Trophoblast cell (in vitro differentiated cells and primary cell): ENCODE results near the gene ZKSCAN5.

Experiments
- DNase-seq, 2 donors: peaks; one replicate each; pipeline ENCODE4 v3.0.0-alpha.2; 2016
- H2AFZ ChIP-seq: 2 replicates; pipeline ENCODE4 v1.6.1; 2013; ENCODE audit warnings: low read length, moderate library complexity, mild to moderate bottlenecking; ENCODE audit not compliant: insufficient read depth, poor library complexity
- H2AK5ac ChIP-seq: 2 replicates; pipeline ENCODE4 v1.6.1; 2013; ENCODE audit warnings: mild to moderate bottlenecking, low read length
- H2BK120ac ChIP-seq: 2 replicates; pipeline ENCODE4 v1.6.1; 2013; ENCODE audit warnings: low read length, mild to moderate bottlenecking, moderate library complexity; ENCODE audit not compliant: insufficient read depth, poor library complexity
- H2BK12ac ChIP-seq: 2 replicates; pipeline ENCODE4 v1.6.1; 2013; ENCODE audit warnings: mild to moderate bottlenecking, low read length, moderate library complexity
- H2BK5ac ChIP-seq: 2 replicates; pipeline ENCODE4 v1.6.1; 2013; ENCODE audit warnings: low read length, low read depth, moderate library complexity, mild to moderate bottlenecking; ENCODE audit not compliant: poor library complexity
- H3K14ac ChIP-seq: 2 replicates; pipeline ENCODE4 v1.6.1; 2013; ENCODE audit warnings: mild to moderate bottlenecking, low read length
- H3K18ac ChIP-seq: 2 replicates; pipeline ENCODE4 v1.6.1; 2013; ENCODE audit warnings: mild to moderate bottlenecking, low read length
- H3K23ac ChIP-seq: 2 replicates; pipeline ENCODE4 v1.6.1; 2013; ENCODE audit warnings: low read length
- H3K27ac ChIP-seq: 2 replicates; pipeline ENCODE4 v1.5.1; 2013; ENCODE audit warnings: low read depth, mild to moderate bottlenecking, inconsistent platforms, low read length, moderate library complexity
- H3K27me3 ChIP-seq: 2 replicates; pipeline ENCODE4 v1.6.1; 2013; ENCODE audit warnings: inconsistent platforms, mild to moderate bottlenecking, low read length, moderate library complexity; ENCODE audit not compliant: insufficient read depth
- H3K36me3 ChIP-seq, 2 experiments: 1 replicate in 1 of 2; 2 replicates in 1 of 2; pipeline ENCODE4 v1.6.1; 2013; ENCODE audit warnings: low read length in 2 of 2, mild to moderate bottlenecking in 2 of 2, moderate library complexity in 1 of 2; ENCODE audit not compliant: insufficient read depth in 2 of 2, control insufficient read depth in 1 of 2
- H3K4ac ChIP-seq: 2 replicates; pipeline ENCODE4 v1.6.1; 2013; ENCODE audit warnings: low read depth, mild to moderate bottlenecking, low read length, moderate library complexity
- H3K4me1 ChIP-seq, 2 experiments: 1 replicate in 1 of 2; 2 replicates in 1 of 2; pipeline ENCODE4 v1.6.1; 2013; ENCODE audit warnings: low read length in 2 of 2, mild to moderate bottlenecking in 2 of 2, moderate library complexity in 1 of 2; ENCODE audit not compliant: insufficient read depth in 2 of 2, control insufficient read depth in 1 of 2
- H3K4me2 ChIP-seq: 2 replicates; pipeline ENCODE4 v1.6.1; 2013; ENCODE audit warnings: inconsistent platforms, mild to moderate bottlenecking, low read length, moderate library complexity
- H3K4me3 ChIP-seq: 2 replicates; pipeline ENCODE4 v1.5.1; 2013; ENCODE audit warnings: mild to moderate bottlenecking, low read depth, low read length, inconsistent platforms
- H3K79me1 ChIP-seq: one replicate; pipeline ENCODE4 v1.6.1; 2013; ENCODE audit warnings: low read length
- H3K79me2 ChIP-seq: 2 replicates; pipeline ENCODE4 v1.6.1; 2013; ENCODE audit warnings: low read length, mild to moderate bottlenecking; ENCODE audit not compliant: control insufficient read depth, insufficient read depth, poor library complexity
- H3K9ac ChIP-seq: 2 replicates; pipeline ENCODE4 v1.6.1; 2013; ENCODE audit warnings: mild to moderate bottlenecking, low read length
- H3K9me3 ChIP-seq: 2 replicates; pipeline ENCODE4 v1.6.1; 2013; ENCODE audit warnings: low read depth, mild to moderate bottlenecking, control low read depth, inconsistent platforms, low read length; ENCODE audit not compliant: insufficient read depth
- H4K12ac ChIP-seq: 2 replicates; pipeline ENCODE4 v1.6.1; 2013; ENCODE audit warnings: low read depth, mild to moderate bottlenecking, low read length, moderate library complexity
- H4K8ac ChIP-seq: 2 replicates; pipeline ENCODE4 v1.6.1; 2013; ENCODE audit warnings: low read depth, mild to moderate bottlenecking, low read length, moderate library complexity
- H4K91ac ChIP-seq: one replicate; pipeline ENCODE4 v1.6.1; 2013; ENCODE audit warnings: low read depth, mild to moderate bottlenecking, low read length, moderate library complexity
- WGBS: extraction: QIAGEN DNeasy Blood & Tissue Kit; methylation state at CpG from one replicate; pipeline ENCODE4 v1.1.7; 2013; ENCODE audit warnings: missing lambda C conversion rate; ENCODE audit not compliant: insufficient read length, insufficient coverage; ENCODE audit errors: extremely low coverage; 5-methylcytosine and 5-hydroxymethylcytosine counted together

The ZKSCAN5 gene

GRCh38 chr7:99465421-99465768, 39.1 kb upstream of the ZKSCAN5 start:
- peak overlapping the region; percentile 99 for H3K14ac ChIP-seq
- H4K91ac ChIP-seq, result peak overlapping the region; percentile 93
- peak overlapping the region; percentile 49 for H3K27ac ChIP-seq
- peaks cover 11% of the 10 kb centered on the region for H3K79me1 ChIP-seq
- H2BK120ac ChIP-seq, result peak overlapping the region; percentile 91
- H3K4me2 ChIP-seq, result peak overlapping the region; percentile 84
- H3K27me3 ChIP-seq, result no peaks in the 10 kb centered on the region
- H4K12ac ChIP-seq, result peak overlapping the region; percentile 82
- peak overlapping the region; percentile 90 for H3K4ac ChIP-seq
- no peak overlapping the region for H3K23ac ChIP-seq
- peak overlapping the region; percentile 86 for H3K4me3 ChIP-seq
- H3K9me3 ChIP-seq, result no peaks in the 10 kb centered on the region
- H3K36me3 ChIP-seq, result peaks cover 8 to 9% of the 10 kb centered on the region in 2 experiments
- peak overlapping the region; percentile 98 for H4K8ac ChIP-seq
- H2AFZ ChIP-seq, result peak overlapping the region; percentile 68
- peaks cover 0 to 11% of the 10 kb centered on the region in 2 experiments for H3K4me1 ChIP-seq
- peak overlapping the region; percentile 90 for H2BK5ac ChIP-seq
- H2BK12ac ChIP-seq, result no peak overlapping the region
- H3K79me2 ChIP-seq, result peaks cover 17% of the 10 kb centered on the region
- peak overlapping the region; percentile 95 for H2AK5ac ChIP-seq
- DNase-seq, result no peak
- no CpG with 5 or more reads among the region's 9 CpGs for WGBS
- H3K9ac ChIP-seq, result peak overlapping the region; percentile 93
- peak overlapping the region; percentile 96 for H3K18ac ChIP-seq

DNA sequence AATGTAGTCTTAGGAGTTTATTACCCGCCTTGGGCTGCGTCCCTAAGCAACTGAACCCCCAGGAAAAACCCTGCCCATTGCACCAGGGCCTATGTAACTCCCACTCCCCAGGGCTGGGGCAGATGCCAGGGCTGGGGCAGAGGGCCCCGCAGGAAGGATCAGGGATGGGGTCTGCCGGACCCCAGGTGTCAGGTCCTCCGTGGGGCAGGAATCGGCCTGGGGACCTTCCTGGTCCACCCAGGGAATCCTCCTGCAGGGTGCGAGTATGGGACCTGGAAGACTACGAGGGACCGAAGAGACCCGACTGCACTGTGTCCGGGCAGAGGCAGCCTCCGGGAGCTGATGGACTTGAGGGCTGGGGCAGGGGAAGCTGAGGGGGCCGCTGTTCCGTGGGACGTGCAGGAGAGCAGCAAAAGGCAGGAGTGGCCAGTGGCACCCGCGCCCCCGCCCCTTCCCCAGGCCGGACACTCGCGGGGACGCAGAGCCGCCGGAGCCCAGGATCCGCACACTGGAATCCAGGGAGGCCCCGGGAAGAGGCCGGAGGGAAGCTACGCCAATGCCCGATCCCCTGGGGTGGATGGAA, 36.0 kb upstream of the ZKSCAN5 start:
- Histone ChIP-seq H3K4me1 (peaks cover 0 to 6% of the 10 kb centered on the region in 2 experiments), H3K23ac (no peak overlapping the region), H3K79me1 (peaks cover 18% of the 10 kb centered on the region), H4K12ac (no peak overlapping the region), H3K27ac (no peak overlapping the region), H3K4me3 (no peak overlapping the region), H4K91ac (no peak overlapping the region), H2AK5ac (peak overlapping the region; percentile 44), H3K9me3 (no peaks in the 10 kb centered on the region), H3K27me3 (no peaks in the 10 kb centered on the region), H3K14ac (no peak overlapping the region), H2BK120ac (no peak overlapping the region), H3K9ac (no peak overlapping the region), H3K36me3 (peaks cover 4 to 6% of the 10 kb centered on the region in 2 experiments), H3K18ac (no peak overlapping the region), H3K4me2 (no peak overlapping the region), H2AFZ (no peak overlapping the region), H4K8ac (no peak overlapping the region), H3K79me2 (peaks cover 17% of the 10 kb centered on the region), H2BK5ac (no peak overlapping the region), H3K4ac (no peak overlapping the region), H2BK12ac (no peak overlapping the region)
- no peak for DNase-seq
- WGBS, result no CpG with 5 or more reads among the region's 29 CpGs

- no peak overlapping the region for H4K8ac ChIP-seq
- no peak for DNase-seq
- H3K27me3 ChIP-seq, result no peaks in the 10 kb centered on the region
- no peak overlapping the region for H2BK5ac ChIP-seq
- no peak overlapping the region for H3K4me3 ChIP-seq
- no peak overlapping the region for H3K9ac ChIP-seq
- no peak overlapping the region for H2AFZ ChIP-seq
- no peak overlapping the region for H3K27ac ChIP-seq
- no peak overlapping the region for H4K12ac ChIP-seq
- no CpG with 5 or more reads among the region's 23 CpGs for WGBS
- H3K4me2 ChIP-seq, result no peak overlapping the region
- H3K79me2 ChIP-seq, result peaks cover 17% of the 10 kb centered on the region
- H3K9me3 ChIP-seq, result no peaks in the 10 kb centered on the region
- no peak overlapping the region for H3K18ac ChIP-seq
- H2AK5ac ChIP-seq, result no peak overlapping the region
- no peak overlapping the region for H3K4ac ChIP-seq
- no peak overlapping the region for H3K23ac ChIP-seq
- H2BK120ac ChIP-seq, result no peak overlapping the region
- H3K4me1 ChIP-seq, result peaks cover 0 to 10% of the 10 kb centered on the region in 2 experiments
- peaks cover 18% of the 10 kb centered on the region for H3K79me1 ChIP-seq
- peaks cover 0 to under 1% of the 10 kb centered on the region in 2 experiments for H3K36me3 ChIP-seq
- no peak overlapping the region for H4K91ac ChIP-seq
- no peak overlapping the region for H2BK12ac ChIP-seq
- no peak overlapping the region for H3K14ac ChIP-seq
Measured at GRCh38 chr7:99469381-99470065, 34.9 kb upstream of the ZKSCAN5 start.

DNA sequence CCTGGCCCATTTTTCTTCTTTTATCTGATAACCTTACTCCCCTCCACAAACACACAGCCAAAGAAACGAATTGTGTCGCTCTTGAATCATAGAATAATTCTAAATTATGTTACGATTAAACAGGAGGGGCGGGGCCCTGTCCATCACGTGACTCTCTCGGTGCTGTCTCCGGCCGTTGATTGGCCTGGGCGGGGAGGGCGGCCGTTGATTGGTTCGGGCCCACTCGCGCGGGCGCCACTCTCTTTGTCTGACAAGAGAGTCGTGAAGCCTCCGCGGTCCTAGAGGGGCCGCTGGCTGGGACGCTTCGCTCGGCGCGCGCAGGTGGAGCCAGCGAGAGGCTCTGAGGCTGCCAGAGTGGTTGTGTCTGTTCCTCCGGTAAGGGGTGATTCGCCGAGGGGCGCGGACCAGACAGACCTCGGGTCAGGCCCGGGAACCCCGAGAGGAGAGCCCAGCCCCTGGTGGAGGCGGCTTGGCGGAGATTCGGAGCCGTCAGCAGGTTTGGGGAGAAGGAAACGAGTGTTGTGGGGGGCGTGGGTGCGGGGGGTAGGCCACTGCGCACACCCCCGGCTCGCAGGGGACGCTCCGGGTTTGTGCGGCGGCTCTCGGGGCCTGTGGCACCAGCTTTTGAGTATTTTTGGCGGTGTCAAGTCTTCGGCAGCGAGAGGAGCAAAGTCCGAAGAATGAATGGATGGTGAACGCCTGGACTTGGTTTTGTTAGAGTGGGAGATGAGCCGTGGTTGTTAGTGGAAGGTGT, 31.7 kb upstream of the ZKSCAN5 start, which contains the start of gene ZNF789:
Gene ZNF789, plus strand, starts transcription at position 330 of the 754 bp plus-strand sequence. CDS start 3,567 bp downstream, outside the sequence.
- H3K9me3 ChIP-seq, result no peaks in the 10 kb centered on the region
- no CpG with 5 or more reads among the region's 56 CpGs for WGBS
- H3K23ac ChIP-seq, result peak within 1 kb of the TSS; percentile 69
- H3K79me2 ChIP-seq, result peaks cover 8% of the 10 kb centered on the region
- H4K8ac ChIP-seq, result peak within 1 kb of the TSS; percentile 93
- H3K27me3 ChIP-seq, result no peaks in the 10 kb centered on the region
- peak within 1 kb of the TSS; percentile 89 for H3K14ac ChIP-seq
- peak within 1 kb of the TSS; percentile 99 for H2AFZ ChIP-seq
- H3K27ac ChIP-seq, result peak within 1 kb of the TSS; percentile 76
- peaks cover 7% of the 10 kb centered on the region for H3K79me1 ChIP-seq
- H2BK120ac ChIP-seq, result peak within 1 kb of the TSS; percentile 57
- H2AK5ac ChIP-seq, result peak within 1 kb of the TSS; percentile 47
- peak within 1 kb of the TSS; percentile 81 for H4K91ac ChIP-seq
- peak within 1 kb of the TSS; percentile 96 for H4K12ac ChIP-seq
- DNase-seq, result peak; percentile 98
- H3K4ac ChIP-seq, result peak within 1 kb of the TSS; percentile 80
- H3K4me3 ChIP-seq, result peak within 1 kb of the TSS; percentile 94
- peak within 1 kb of the TSS; percentile 98 for H3K4me2 ChIP-seq
- H2BK12ac ChIP-seq, result no peak within 1 kb of the TSS
- peak within 1 kb of the TSS; percentile 89 for H3K9ac ChIP-seq
- peaks cover 3 to 10% of the 10 kb centered on the region in 2 experiments for H3K36me3 ChIP-seq
- H2BK5ac ChIP-seq, result peak within 1 kb of the TSS; percentile 74
- peak within 1 kb of the TSS; percentile 78 for H3K18ac ChIP-seq
- H3K4me1 ChIP-seq, result peaks cover 0 to 5% of the 10 kb centered on the region in 2 experiments
